ENCODE measurements around the gene KLF6. TPM values are rescaled to one million over a fixed set of nuclear protein-coding genes. Genes with fewer than 3 reads are reported as not detected.

Gene KLF6
- total and polyA plus RNA-seq, 9 of the 15 experiments (the other 6 are each of a cell fraction or from before 2014, with no cell fraction given) = 3.2 to 23.9 (median 8.0) TPM

GRCh38 chr10:3765146-3765545 lies 19.9 kb downstream of the KLF6 start (continued):
- TF ChIP-seq SFPQ (IDR thresholded peaks at IDR 0.05; ENCODE audit: low read depth, low read length) (no peak), XRCC4 (IDR thresholded peaks at IDR 0.05; ENCODE audit: extremely low read depth, insufficient read depth, insufficient read length) (no peak), POLR3G (IDR thresholded peaks at IDR 0.05; ENCODE audit: extremely low read depth, insufficient read length, insufficient replicate concordance) (no peak), EWSR1 (IDR thresholded peaks at IDR 0.05; ENCODE audit: borderline replicate concordance, low read depth, partially characterized antibody) (no peak), RBFOX2 (IDR thresholded peaks at IDR 0.05; ENCODE audit: low read depth, low read length) (peak; percentile 29; the same call in 1 of the 2 replicates), TSC22D4 (tag; IDR thresholded peaks at IDR 0.05) (no peak), NKRF (IDR thresholded peaks at IDR 0.05; ENCODE audit: borderline replicate concordance) (no peak), ZNF431 (CRISPR knock-in tag; IDR thresholded peaks at IDR 0.05) (no peak), SMAD4 (CRISPR knock-in tag; conservative IDR thresholded peaks at IDR 0.05) (no peak), BACH1 (tag; IDR thresholded peaks at IDR 0.05) (peak; percentile 57; the same call in 1 of the 2 replicates), MAFK (IDR thresholded peaks at IDR 0.05; ENCODE audit: low read length) (peak; percentile 75), SOX6 (IDR thresholded peaks at IDR 0.05) (peak; percentile 29; the same call in 1 of the 2 replicates), ZNF165 (CRISPR knock-in tag; IDR thresholded peaks at IDR 0.05; ENCODE audit: borderline replicate concordance) (no peak), PHF20 (IDR thresholded peaks at IDR 0.05; ENCODE audit: partially characterized antibody) (no peak), ZBTB8A (IDR thresholded peaks at IDR 0.05; ENCODE audit: partially characterized antibody) (no peak), HMBOX1 (IDR thresholded peaks at IDR 0.05) (no peak), PHB2 (IDR thresholded peaks at IDR 0.05; ENCODE audit: low read depth) (no peak)

Measured in K562 (cell line).